Panc1 (cell line): ENCODE measurements around the gene ARHGEF28. TPM values are rescaled to one million over a fixed set of nuclear protein-coding genes. Genes with fewer than 3 reads are reported as not detected.

Experiments used
- ATAC-seq: fragments of 200-7000 bp; cut with Tn5 transposase; 2 replicates; pipeline ENCODE4 v1.9.1; 2020; ENCODE audit warnings: mild to moderate bottlenecking, moderate library complexity
- BruUV-seq: library from RNA; stranded (reverse); fragments of 400-500 nt; replicated peaks from 2 replicates; lab custom pipeline; 2021; lab: Mats Ljungman, UMichigan
- CTCF ChIA-PET: fragments of 300-600 bp; sonication (Branson Sonifier 250); formaldehyde crosslinking; loops from one replicate; lab custom pipeline; 2022; ENCODE audit warnings: antibody characterized with exemption; lab: Charles Lee
- POLR2A ChIA-PET: fragments of 300-600 bp; sonication (Branson Sonifier 250); formaldehyde crosslinking; loops from one replicate; lab custom pipeline; 2022; ENCODE audit warnings: antibody characterized with exemption; lab: Charles Lee
- DNase-seq: peaks from one replicate; pipeline ENCODE4 v3.0.0-alpha.2; 2010; ENCODE audit warnings: low read depth, low spot score
- H3K27ac ChIP-seq: 2 replicates; pipeline ENCODE4 v1.5.1; 2011; ENCODE audit warnings: mild to moderate bottlenecking, low read length, inconsistent platforms
- H3K27me3 ChIP-seq: fragments of 200-500 bp; sonication (Bioruptor generic); 2 replicates; pipeline ENCODE4 v1.6.0; 2014; ENCODE audit warnings: low read length, inconsistent platforms; ENCODE audit not compliant: control insufficient read depth, insufficient read depth
- H3K36me3 ChIP-seq: fragments of 200-500 bp; sonication (Bioruptor generic); 2 replicates; pipeline ENCODE4 v1.5.1; 2014; ENCODE audit warnings: inconsistent platforms, mild to moderate bottlenecking, low read length, moderate library complexity; ENCODE audit not compliant: control insufficient read depth, insufficient read depth
- H3K4me1 ChIP-seq: 2 replicates; pipeline ENCODE4 v1.5.1; 2011; ENCODE audit warnings: inconsistent platforms, mild to moderate bottlenecking, low read length, moderate library complexity; ENCODE audit not compliant: control insufficient read depth, insufficient read depth
- H3K4me3 ChIP-seq, 2 experiments: 2 replicates each; pipeline ENCODE4 v1.5.1; 2011 to 2012; ENCODE audit warnings: low read depth in 2 of 2, low read length in 2 of 2, mild to moderate bottlenecking in 2 of 2, inconsistent platforms in 1 of 2, moderate library complexity in 1 of 2
- H3K9me3 ChIP-seq: fragments of 200-500 bp; sonication (Bioruptor generic); 2 replicates; pipeline ENCODE4 v1.5.1; 2014; ENCODE audit warnings: low read depth, mild to moderate bottlenecking, inconsistent platforms, low read length, moderate library complexity; ENCODE audit not compliant: control insufficient read depth, insufficient read depth
- CTCF ChIP-seq: fragments of 450-650 bp; IDR thresholded peaks from 2 replicates; pipeline ENCODE4 v1.5.1; 2017; ENCODE audit warnings: mild to moderate bottlenecking
- POLR2AphosphoS5 ChIP-seq: IDR thresholded peaks from 2 replicates; pipeline ENCODE4 v1.6.1; 2012; ENCODE audit warnings: mild to moderate bottlenecking, low read depth, low read length, moderate library complexity
- SIN3A ChIP-seq: IDR thresholded peaks from 2 replicates; pipeline ENCODE4 v1.6.1; 2012; ENCODE audit warnings: low read depth, mild to moderate bottlenecking, low read length, moderate library complexity, borderline replicate concordance; ENCODE audit not compliant: insufficient read depth
- TCF7L2 ChIP-seq: IDR thresholded peaks from 2 replicates; pipeline ENCODE4 v1.6.1; 2011; ENCODE audit warnings: mild to moderate bottlenecking, low read depth, low read length, inconsistent platforms
- in situ Hi-C: cut with HindIII; loops from 2 replicates; pipeline ENCODE4 v1.10.0; 2016; ENCODE audit warnings: low sequenced_read_pairs, low pct_unique_long_range_greater_than_20kb
- intact Hi-C: fragments of 100-400 bp; cut with micrococcal nuclease; formaldehyde crosslinking; loops from one replicate; pipeline ENCODE4 v1.10.0; 2022; ENCODE audit not compliant: unreplicated experiment
- total RNA-seq: library from RNA; stranded (reverse); gene quantifications from one replicate; pipeline ENCODE4 v1.2.1, GENCODE V29; 2021; ENCODE audit not compliant: unreplicated experiment
- TF ChIP-seq, protein P1 (sequence below), 2 experiments: IDR thresholded peaks; 2 replicates each; pipeline ENCODE4 v1.6.1; 2011 to 2012; ENCODE audit warnings: low read depth in 2 of 2, control low read depth in 1 of 2, low read length in 1 of 2, mild to moderate bottlenecking in 1 of 2, moderate library complexity in 1 of 2; ENCODE audit not compliant: insufficient read depth in 1 of 2

The ARHGEF28 gene
- total RNA-seq, 1 experiment from 2014 or later, result 34.8 TPM

- Histone ChIP-seq H3K27ac (no peak overlapping the region), H3K36me3 (no peaks in the 10 kb centered on the region), H3K4me1 (no peaks in the 10 kb centered on the region), H3K27me3 (no peaks in the 10 kb centered on the region), H3K9me3 (no peaks in the 10 kb centered on the region), H3K4me3 (no peak overlapping the region)
- in situ Hi-C loops, result no loop called here
- ATAC-seq, result no peak
- DNase-seq, result no peak
- ChIA-PET CTCF (no interaction called here), POLR2A (interaction anchor here (0.7 kb wide), 1 partner anchor 29 kb away, joined by 8 read pairs; no protein-coding TSS in a partner anchor)
- intact Hi-C loops, result no loop called here
- no TSS peak for BruUV-seq
- no peak for TF ChIP-seq CTCF
- no peak for TF ChIP-seq POLR2AphosphoS5
- TF ChIP-seq, protein P1, sequence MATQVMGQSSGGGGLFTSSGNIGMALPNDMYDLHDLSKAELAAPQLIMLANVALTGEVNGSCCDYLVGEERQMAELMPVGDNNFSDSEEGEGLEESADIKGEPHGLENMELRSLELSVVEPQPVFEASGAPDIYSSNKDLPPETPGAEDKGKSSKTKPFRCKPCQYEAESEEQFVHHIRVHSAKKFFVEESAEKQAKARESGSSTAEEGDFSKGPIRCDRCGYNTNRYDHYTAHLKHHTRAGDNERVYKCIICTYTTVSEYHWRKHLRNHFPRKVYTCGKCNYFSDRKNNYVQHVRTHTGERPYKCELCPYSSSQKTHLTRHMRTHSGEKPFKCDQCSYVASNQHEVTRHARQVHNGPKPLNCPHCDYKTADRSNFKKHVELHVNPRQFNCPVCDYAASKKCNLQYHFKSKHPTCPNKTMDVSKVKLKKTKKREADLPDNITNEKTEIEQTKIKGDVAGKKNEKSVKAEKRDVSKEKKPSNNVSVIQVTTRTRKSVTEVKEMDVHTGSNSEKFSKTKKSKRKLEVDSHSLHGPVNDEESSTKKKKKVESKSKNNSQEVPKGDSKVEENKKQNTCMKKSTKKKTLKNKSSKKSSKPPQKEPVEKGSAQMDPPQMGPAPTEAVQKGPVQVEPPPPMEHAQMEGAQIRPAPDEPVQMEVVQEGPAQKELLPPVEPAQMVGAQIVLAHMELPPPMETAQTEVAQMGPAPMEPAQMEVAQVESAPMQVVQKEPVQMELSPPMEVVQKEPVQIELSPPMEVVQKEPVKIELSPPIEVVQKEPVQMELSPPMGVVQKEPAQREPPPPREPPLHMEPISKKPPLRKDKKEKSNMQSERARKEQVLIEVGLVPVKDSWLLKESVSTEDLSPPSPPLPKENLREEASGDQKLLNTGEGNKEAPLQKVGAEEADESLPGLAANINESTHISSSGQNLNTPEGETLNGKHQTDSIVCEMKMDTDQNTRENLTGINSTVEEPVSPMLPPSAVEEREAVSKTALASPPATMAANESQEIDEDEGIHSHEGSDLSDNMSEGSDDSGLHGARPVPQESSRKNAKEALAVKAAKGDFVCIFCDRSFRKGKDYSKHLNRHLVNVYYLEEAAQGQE (IDR thresholded peaks at IDR 0.05; ENCODE audit: insufficient read depth in 1 of 2, low read depth in 2 of 2, low read length in 1 of 2), result no peak
- no peak for TF ChIP-seq TCF7L2
- no peak for TF ChIP-seq SIN3A
Measured at GRCh38 chr5:73719632-73720031, 93.6 kb downstream of the ARHGEF28 start.

GRCh38 chr5:73722231-73722630, 96.2 kb downstream of the ARHGEF28 start:
- Histone ChIP-seq H3K9me3 (no peaks in the 10 kb centered on the region), H3K4me3 (no peak overlapping the region), H3K36me3 (no peaks in the 10 kb centered on the region), H3K27me3 (no peaks in the 10 kb centered on the region), H3K27ac (no peak overlapping the region), H3K4me1 (no peaks in the 10 kb centered on the region; the same call in 1 of the 2 replicates)
- no peak for ATAC-seq
- intact Hi-C loops, result no loop called here
- TF ChIP-seq SIN3A (no peak), POLR2AphosphoS5 (no peak), CTCF (no peak), TCF7L2 (no peak)
- TF ChIP-seq, protein P1 (IDR thresholded peaks at IDR 0.05; ENCODE audit: insufficient read depth in 1 of 2, low read depth in 2 of 2, low read length in 1 of 2), result no peak
- BruUV-seq, result no TSS peak
- in situ Hi-C loops, result no loop called here
- ChIA-PET POLR2A (interaction anchor here (0.7 kb wide), 1 partner anchor 8 kb away, joined by 7 read pairs; no protein-coding TSS in a partner anchor), CTCF (interaction anchor here (1.4 kb wide), 1 partner anchor 28 kb away, joined by 3 read pairs; no protein-coding TSS in a partner anchor)
- DNase-seq, result no peak
